ENCODE data around the gene SMARCC1.
A peak's percentile ranks its signal among the peaks of the same experiment; 100 is the strongest.

The SMARCC1 gene

GRCh38 chr3:47716656-47717055 is 65.0 kb downstream of the SMARCC1 start:
- FAIRE-seq = no peak
- no peak for TF ChIP-seq CTCF (IDR thresholded peaks at IDR 0.05; ENCODE audit: insufficient read depth, missing control alignments)

GRCh38 chr3:47715928-47716327 is 65.8 kb downstream of the SMARCC1 start:
- no peak for TF ChIP-seq CTCF (IDR thresholded peaks at IDR 0.05; ENCODE audit: insufficient read depth, missing control alignments)
- FAIRE-seq (no peak), DNase-seq (ENCODE audit: insufficient read length, low spot score) (no peak)

More at GRCh38 chr3:47716656-47717055, 65.0 kb downstream of the SMARCC1 start:
- DNase-seq (ENCODE audit: insufficient read length, low spot score) = no peak

- FAIRE-seq (no peak), DNase-seq (ENCODE audit: insufficient read length, low spot score) (no peak)
- no peak for TF ChIP-seq CTCF (IDR thresholded peaks at IDR 0.05; ENCODE audit: insufficient read depth, missing control alignments)
These were observed 67.1 kb downstream of the SMARCC1 start for GRCh38 chr3:47714606-47715005.

DNA sequence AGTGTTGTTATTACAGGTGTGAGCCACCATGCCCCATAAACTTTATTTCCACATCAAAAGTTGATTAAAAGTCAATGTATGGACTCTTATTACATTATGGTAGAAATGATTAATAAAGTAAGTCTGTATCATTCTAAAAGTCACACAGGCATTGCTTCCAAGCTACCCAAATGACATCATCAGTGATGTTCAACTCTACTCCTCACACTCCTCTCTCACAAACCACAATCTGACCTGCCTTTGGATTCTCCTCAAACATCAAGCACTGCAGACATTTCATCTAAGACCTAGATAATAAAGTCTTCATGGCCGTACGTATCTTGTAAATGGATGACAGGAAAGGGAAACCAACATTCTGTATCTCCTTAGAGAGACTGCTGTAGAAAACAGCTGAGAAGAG is 68.0 kb downstream of the SMARCC1 start:
- FAIRE-seq = no peak
- no peak for DNase-seq (ENCODE audit: insufficient read length, low spot score)
- TF ChIP-seq CTCF (IDR thresholded peaks at IDR 0.05; ENCODE audit: insufficient read depth, missing control alignments) = no peak

DNA sequence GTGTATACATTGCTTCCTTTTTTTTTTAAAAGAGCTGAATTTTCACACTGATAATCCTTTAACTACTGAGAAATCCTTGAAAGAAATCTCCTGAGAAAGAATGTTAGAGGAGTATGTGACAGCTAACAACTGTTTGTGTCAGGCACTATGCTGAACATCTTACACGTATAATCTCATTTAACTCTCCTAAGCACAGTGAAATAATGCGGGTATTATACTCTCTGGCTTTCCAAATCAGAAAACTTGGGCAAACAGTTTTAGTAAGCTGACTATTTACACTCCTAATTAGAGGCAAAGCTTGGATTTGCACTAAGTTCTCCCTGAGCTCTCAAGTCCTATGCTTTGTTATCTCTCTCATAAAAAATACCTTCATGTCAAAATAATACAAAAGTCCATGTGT is 69.3 kb downstream of the SMARCC1 start:
- peak; percentile 63 for FAIRE-seq
- no peak for TF ChIP-seq CTCF (IDR thresholded peaks at IDR 0.05; ENCODE audit: insufficient read depth, missing control alignments)
- no peak for DNase-seq (ENCODE audit: insufficient read length, low spot score)

DNA sequence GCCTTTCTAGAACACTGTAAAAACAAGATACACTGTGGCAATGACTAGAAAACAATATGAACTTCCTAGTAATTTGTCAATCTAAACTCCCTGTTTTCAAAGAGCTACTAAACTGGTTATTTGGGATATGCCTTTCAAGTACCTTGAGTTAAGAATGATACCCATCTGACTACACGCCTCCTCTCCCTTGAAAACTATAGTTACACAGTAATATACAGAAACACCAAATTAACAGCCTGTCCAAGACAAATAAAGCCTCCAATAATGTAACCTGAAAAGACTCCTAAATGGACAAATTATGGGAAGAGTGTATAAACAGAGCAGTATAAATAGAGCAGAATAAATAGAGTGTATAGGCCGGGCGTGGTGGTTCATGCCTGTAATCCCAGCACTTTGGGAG is 70.1 kb downstream of the SMARCC1 start:
- TF ChIP-seq CTCF (IDR thresholded peaks at IDR 0.05; ENCODE audit: insufficient read depth, missing control alignments) = no peak
- DNase-seq (ENCODE audit: insufficient read length, low spot score) = no peak
- no peak for FAIRE-seq

- no peak for DNase-seq (ENCODE audit: insufficient read length, low spot score)
- no peak for TF ChIP-seq CTCF (IDR thresholded peaks at IDR 0.05; ENCODE audit: insufficient read depth, missing control alignments)
- FAIRE-seq = no peak
These were observed 76.3 kb downstream of the SMARCC1 start for GRCh38 chr3:47705391-47705790.
